Uterus (tissue), 2 donors: ENCODE results near the gene COL4A3.

Experiments used
- CTCF ChIP-seq, 4 experiments: fragments of 200-600 bp in 2 of 4; fragments of 450-650 bp in 2 of 4; sonication (generic) in 2 of 4; IDR thresholded peaks; one replicate each; pipeline ENCODE4 v1.5.1; 2016 to 2019; ENCODE audit warnings: antibody characterized with exemption in 4 of 4, mild to moderate bottlenecking in 2 of 4, moderate library complexity in 1 of 4
- POLR2A ChIP-seq, 2 donors: fragments of 450-650 bp; IDR thresholded peaks; one replicate each; pipeline ENCODE4 v1.6.1; 2016; ENCODE audit warnings: antibody characterized with exemption in 2 of 2, mild to moderate bottlenecking in 1 of 2, moderate library complexity in 1 of 2

- TF ChIP-seq CTCF (IDR thresholded peaks at IDR 0.05) (no peak), POLR2A (IDR thresholded peaks at IDR 0.05) (no peak)
Measured at GRCh38 chr2:227351639-227352038, 187.2 kb downstream of the COL4A3 start.
